IMR-90 (cell line): Measurements from ENCODE around the gene FOXK2. TPM values are rescaled to one million over a fixed set of nuclear protein-coding genes. Genes with fewer than 3 reads are reported as not detected.

ENCODE experiments used
- ATAC-seq: fragments of 200-7000 bp; cut with Tn5 transposase; 2 replicates; pipeline ENCODE4 v1.9.1; 2020; ENCODE audit warnings: low read depth, mild to moderate bottlenecking, moderate library complexity
- BruUV-seq: library from RNA; stranded (reverse); fragments of 400-500 nt; replicated peaks from 2 replicates; lab custom pipeline; 2021; lab: Mats Ljungman, UMichigan
- CTCF ChIA-PET: fragments of 300-600 bp; formaldehyde crosslinking; extraction: SDS; loops from one replicate; lab custom pipeline; 2021; ENCODE audit warnings: antibody characterized with exemption; lab: Yijun Ruan, JAX
- POLR2A ChIA-PET: fragments of 300-600 bp; sonication (Branson Sonifier 250); formaldehyde crosslinking; loops from one replicate; lab custom pipeline; 2022; ENCODE audit warnings: antibody characterized with exemption; ENCODE audit not compliant: unreplicated experiment; lab: Charles Lee
- DNase-seq: peaks from one replicate; pipeline ENCODE4 v3.0.0; 2013
- H2AFZ ChIP-seq: replicated peaks from 2 replicates; pipeline ENCODE3; 2013; ENCODE audit warnings: low read length, mild to moderate bottlenecking; ENCODE audit not compliant: poor library complexity
- H2AK5ac ChIP-seq: 2 replicates; pipeline ENCODE4 v1.6.1; 2013; ENCODE audit warnings: low read depth, low read length, inconsistent platforms
- H2AK9ac ChIP-seq: replicated peaks from 2 replicates; pipeline ENCODE3; 2013; ENCODE audit warnings: mild to moderate bottlenecking, low read depth, low read length, moderate library complexity; ENCODE audit not compliant: poor library complexity
- H2BK120ac ChIP-seq: 2 replicates; pipeline ENCODE4 v1.6.1; 2013; ENCODE audit warnings: low read depth, low read length, inconsistent platforms
- H2BK15ac ChIP-seq: 3 replicates; pipeline ENCODE4 v1.6.1; 2013; ENCODE audit warnings: low read depth, low read length, inconsistent platforms
- H2BK20ac ChIP-seq: 2 replicates; pipeline ENCODE4 v1.6.1; 2013; ENCODE audit warnings: low read depth, mild to moderate bottlenecking, inconsistent platforms, low read length, moderate library complexity
- H2BK5ac ChIP-seq: 2 replicates; pipeline ENCODE4 v1.6.1; 2013; ENCODE audit warnings: mild to moderate bottlenecking, low read depth, low read length, inconsistent platforms; ENCODE audit not compliant: poor library complexity, severe bottlenecking
- H3K14ac ChIP-seq: replicated peaks from 2 replicates; pipeline ENCODE4 v1.6.1; 2013; ENCODE audit warnings: low read depth, low read length, inconsistent platforms
- H3K18ac ChIP-seq: 2 replicates; pipeline ENCODE4 v1.6.1; 2013; ENCODE audit warnings: low read depth, low read length, control low read depth
- H3K23ac ChIP-seq: 2 replicates; pipeline ENCODE4 v1.6.1; 2013; ENCODE audit warnings: low read depth, low read length, inconsistent platforms
- H3K27ac ChIP-seq: 2 replicates; pipeline ENCODE4 v1.5.1; 2013; ENCODE audit warnings: mild to moderate bottlenecking, control low read depth, low read length; ENCODE audit not compliant: insufficient read depth
- H3K27me3 ChIP-seq: 2 replicates; pipeline ENCODE4 v1.6.1; 2013; ENCODE audit warnings: low read length; ENCODE audit not compliant: control insufficient read depth, insufficient read depth
- H3K36me3 ChIP-seq: 2 replicates; pipeline ENCODE4 v1.6.1; 2013; ENCODE audit warnings: low read length, mixed read lengths; ENCODE audit not compliant: control insufficient read depth, insufficient read depth
- H3K4ac ChIP-seq: 2 replicates; pipeline ENCODE4 v1.6.1; 2013; ENCODE audit warnings: low read depth, low read length, inconsistent platforms
- H3K4me1 ChIP-seq: 2 replicates; pipeline ENCODE4 v1.6.1; 2013; ENCODE audit warnings: low read length, mixed read lengths; ENCODE audit not compliant: control insufficient read depth, insufficient read depth
- H3K4me2 ChIP-seq: 2 replicates; pipeline ENCODE4 v1.6.1; 2013; ENCODE audit warnings: low read depth, mild to moderate bottlenecking, control low read depth, low read length, moderate library complexity
- H3K4me3 ChIP-seq: 2 replicates; pipeline ENCODE4 v1.5.1; 2013; ENCODE audit warnings: low read depth, mild to moderate bottlenecking, control low read depth, low read length, moderate library complexity; ENCODE audit not compliant: insufficient read depth
- H3K56ac ChIP-seq: 2 replicates; pipeline ENCODE4 v1.6.1; 2013; ENCODE audit warnings: low read length, inconsistent platforms; ENCODE audit not compliant: insufficient read depth; ENCODE audit errors: extremely low read depth
- H3K79me1 ChIP-seq, 2 experiments: 2 replicates each; pipeline ENCODE4 v1.6.1; 2013; ENCODE audit warnings: low read length in 2 of 2, inconsistent platforms in 1 of 2, low read depth in 1 of 2
- H3K9ac ChIP-seq: 2 replicates; pipeline ENCODE4 v1.6.1; 2013; ENCODE audit warnings: low read depth, low read length, control low read depth
- H3K9me1 ChIP-seq: 2 replicates; pipeline ENCODE4 v1.6.1; 2013; ENCODE audit warnings: low read length, inconsistent platforms; ENCODE audit not compliant: insufficient read depth
- H3K9me3 ChIP-seq: 2 replicates; pipeline ENCODE4 v1.6.1; 2013; ENCODE audit warnings: low read length; ENCODE audit not compliant: control insufficient read depth, insufficient read depth
- H4K20me1 ChIP-seq: 2 replicates; pipeline ENCODE4 v1.6.1; 2013; ENCODE audit warnings: low read length, inconsistent platforms; ENCODE audit not compliant: insufficient read depth
- H4K5ac ChIP-seq: 2 replicates; pipeline ENCODE4 v1.6.1; 2013; ENCODE audit warnings: mild to moderate bottlenecking, low read depth, low read length, control low read depth
- H4K8ac ChIP-seq, 2 experiments: 2 replicates each; pipeline ENCODE4 v1.6.1; 2013; ENCODE audit warnings: low read depth in 2 of 2, low read length in 2 of 2, control low read depth in 1 of 2, inconsistent platforms in 1 of 2
- H4K91ac ChIP-seq: 2 replicates; pipeline ENCODE4 v1.6.1; 2013; ENCODE audit warnings: low read depth, low read length, inconsistent platforms; ENCODE audit not compliant: insufficient read depth
- BHLHE40 ChIP-seq: fragments of 150-350 bp; IDR thresholded peaks from 2 replicates; pipeline ENCODE4 v1.6.1; 2016; ENCODE audit warnings: mild to moderate bottlenecking, low read depth, low read length
- CEBPB ChIP-seq: IDR thresholded peaks from 2 replicates; pipeline ENCODE4 v1.6.1; 2012; ENCODE audit warnings: low read depth, low read length, improper control_type of control experiment
- CHD1 ChIP-seq: IDR thresholded peaks from 2 replicates; pipeline ENCODE4 v1.6.1; 2012; ENCODE audit warnings: low read depth, low read length, improper control_type of control experiment
- CTCF ChIP-seq: conservative IDR thresholded peaks from 2 replicates; pipeline ENCODE4 v1.5.1; 2012; ENCODE audit warnings: mild to moderate bottlenecking, low read depth, low read length, improper control_type of control experiment
- FOS ChIP-seq: fragments of 150-350 bp; IDR thresholded peaks from 2 replicates; pipeline ENCODE4 v1.6.1; 2016; ENCODE audit warnings: low read depth, low read length
- MAFK ChIP-seq: IDR thresholded peaks from 2 replicates; pipeline ENCODE4 v1.6.1; 2012; ENCODE audit warnings: low read depth, low read length, improper control_type of control experiment
- MXI1 ChIP-seq: IDR thresholded peaks from 2 replicates; pipeline ENCODE4 v1.6.1; 2012; ENCODE audit warnings: low read depth, mild to moderate bottlenecking, low read length, moderate library complexity, borderline replicate concordance
- NFE2L2 ChIP-seq: fragments of 150-350 bp; IDR thresholded peaks from 2 replicates; pipeline ENCODE4 v1.6.1; 2016; ENCODE audit warnings: low read depth, mild to moderate bottlenecking, low read length
- RAD21 ChIP-seq: IDR thresholded peaks from 2 replicates; pipeline ENCODE4 v1.6.1; 2012; ENCODE audit warnings: low read length, improper control_type of control experiment
- RCOR1 ChIP-seq: IDR thresholded peaks from 2 replicates; pipeline ENCODE4 v1.6.1; 2012; ENCODE audit warnings: mild to moderate bottlenecking, low read length, improper control_type of control experiment; ENCODE audit not compliant: insufficient replicate concordance
- RFX5 ChIP-seq: IDR thresholded peaks from 2 replicates; pipeline ENCODE4 v1.8.0; 2012; ENCODE audit warnings: low read depth, mild to moderate bottlenecking, low read length, moderate library complexity
- SMC3 ChIP-seq: fragments of 150-350 bp; IDR thresholded peaks from 2 replicates; pipeline ENCODE4 v1.6.1; 2016; ENCODE audit warnings: low read depth, mild to moderate bottlenecking, antibody characterized with exemption, low read length, moderate library complexity
- USF2 ChIP-seq: fragments of 150-350 bp; IDR thresholded peaks from 2 replicates; pipeline ENCODE4 v1.6.1; 2017; ENCODE audit warnings: mild to moderate bottlenecking, antibody characterized with exemption, low read length, low read depth
- WGBS, 2 experiments: methylation state at CpG; one replicate each; pipeline versions ENCODE4 v1.1.5 to v1.1.7; 2013; ENCODE audit warnings: missing lambda C conversion rate in 2 of 2; ENCODE audit not compliant: insufficient read length in 1 of 2; ENCODE audit errors: extremely low coverage in 2 of 2; 5-methylcytosine and 5-hydroxymethylcytosine counted together
- dilution Hi-C: fragments of 300-500 bp; cut with HindIII; formaldehyde crosslinking; loops from one replicate; pipeline ENCODE4 v1.14.3; 2018; ENCODE audit warnings: low sequenced_read_pairs; ENCODE audit not compliant: unreplicated experiment
- in situ Hi-C: fragments of 300-500 bp; cut with MboI; formaldehyde crosslinking; loops from 3 replicates; pipeline ENCODE4 v1.14.3; 2019; ENCODE audit warnings: low sequenced_read_pairs, inconsistent platforms, mixed read lengths
- intact Hi-C: fragments of 100-400 bp; cut with micrococcal nuclease; formaldehyde crosslinking; loops from 2 replicates; pipeline ENCODE4 v1.10.0; 2022
- polyA plus RNA-seq, 3 experiments: library from polyadenylated mRNA; depleted of rRNA; stranded (reverse); fragments of >200 nt; gene quantifications; 2 replicates each; pipeline ENCODE4 v1.2.3, GENCODE V29; 2012; ENCODE audit warnings: low replicate concordance in 1 of 3
- total RNA-seq: library from RNA; depleted of rRNA; stranded (reverse); fragments of >200 nt; gene quantifications from 2 replicates; pipeline ENCODE4 v1.2.3, GENCODE V29; 2012

FOXK2 gene
- total and polyA plus RNA-seq, 2 of the 4 experiments (the other 2 are of a cell fraction): 12.5 to 20.0 TPM

DNA sequence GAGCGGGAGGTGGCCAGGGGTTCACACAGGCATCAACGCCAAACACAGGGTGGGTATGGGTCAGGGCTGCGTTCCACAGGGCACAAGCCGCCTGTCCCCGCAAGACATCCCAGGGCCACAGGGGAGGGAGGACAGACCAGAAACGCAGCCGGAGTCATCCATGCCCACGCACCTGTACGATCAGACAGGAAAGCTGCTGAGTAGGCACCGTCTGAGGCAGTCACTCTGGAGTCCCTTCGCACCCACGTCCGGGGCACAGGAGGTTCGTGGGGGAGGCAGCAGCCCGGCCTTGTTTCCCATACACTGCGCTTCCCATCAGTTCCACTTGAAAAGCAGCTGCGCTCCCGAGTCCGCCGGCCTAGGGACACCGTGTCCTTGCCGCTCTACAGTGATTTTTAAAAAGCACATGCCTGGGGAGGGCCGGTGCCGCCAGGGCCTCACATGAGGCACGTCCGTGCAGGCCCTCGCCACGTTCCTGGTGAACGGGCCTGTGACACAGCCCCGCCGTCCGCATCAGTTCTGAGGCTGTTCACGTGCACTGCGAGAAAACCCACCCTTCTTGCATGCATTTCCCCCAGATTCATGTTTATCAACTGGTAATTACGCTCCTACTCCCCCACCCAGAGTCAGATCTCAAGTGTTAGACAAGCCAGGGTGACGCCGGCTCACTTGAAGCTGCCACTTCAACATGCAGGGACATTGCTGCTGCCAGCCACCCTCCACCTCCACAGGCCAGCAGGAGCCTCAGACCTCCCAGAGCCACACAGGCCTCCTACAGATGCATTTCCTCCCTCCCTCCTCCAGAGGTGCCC is 94.0 kb downstream of the FOXK2 start:
- dilution Hi-C loops: no loop called here
- H2AK5ac ChIP-seq: no peak overlapping the region
- no peak overlapping the region for H3K4me2 ChIP-seq
- intact Hi-C loops: no loop called here
- no peak overlapping the region for H3K23ac ChIP-seq
- H2BK20ac ChIP-seq: no peak overlapping the region
- H4K8ac ChIP-seq: no peak overlapping the region
- H3K9ac ChIP-seq: no peak overlapping the region
- 93% methylated on average over 30 of the region's 37 CpGs; no CpG with 5 or more reads in 1 of the 2 experiments for WGBS, 2 experiments
- peak overlapping the region; percentile 33 for H2AFZ ChIP-seq
- H3K4me3 ChIP-seq: no peak overlapping the region
- no peak overlapping the region for H3K56ac ChIP-seq
- no peaks in the 10 kb centered on the region for H3K27me3 ChIP-seq
- H2BK5ac ChIP-seq: no peak overlapping the region
- H2BK15ac ChIP-seq: no peak overlapping the region
- BruUV-seq: no TSS peak
- no peak overlapping the region for H4K5ac ChIP-seq
- H4K91ac ChIP-seq: no peak overlapping the region
- H3K9me3 ChIP-seq: no peaks in the 10 kb centered on the region
- H4K20me1 ChIP-seq: no peaks in the 10 kb centered on the region; the same call in 1 of the 2 replicates
- H3K27ac ChIP-seq: no peak overlapping the region
- no peak overlapping the region for H3K18ac ChIP-seq
- ATAC-seq (no peak), DNase-seq (no peak)
- in situ Hi-C loops: no loop called here
- ChIA-PET POLR2A (no interaction called here), CTCF (no interaction called here)
- H3K9me1 ChIP-seq: no peaks in the 10 kb centered on the region
- no peak overlapping the region for H2BK120ac ChIP-seq
- no peak overlapping the region for H3K14ac ChIP-seq
- peaks cover 44% of the 10 kb centered on the region for H3K36me3 ChIP-seq
- peaks cover 3% of the 10 kb centered on the region for H3K4me1 ChIP-seq
- peaks cover 6 to 10% of the 10 kb centered on the region in 2 experiments; a peak in 2 of 4 replicates for H3K79me1 ChIP-seq
- H3K4ac ChIP-seq: no peak overlapping the region
- no peak for TF ChIP-seq RFX5
- TF ChIP-seq FOS: no peak
- TF ChIP-seq RAD21: no peak
- TF ChIP-seq NFE2L2: no peak
- TF ChIP-seq SMC3: no peak
- no peak for TF ChIP-seq CEBPB
- TF ChIP-seq RCOR1: no peak
- no peak for TF ChIP-seq CTCF
- TF ChIP-seq USF2: no peak
- TF ChIP-seq MAFK: no peak
- TF ChIP-seq CHD1: no peak
- TF ChIP-seq MXI1: no peak
- no peak for TF ChIP-seq BHLHE40
- H2AK9ac ChIP-seq: no peak overlapping the region
